Measurements from ENCODE around the gene GORASP2. TPM values are rescaled to one million over a fixed set of nuclear protein-coding genes. Genes with fewer than 3 reads are reported as not detected.

Gene GORASP2
- total RNA-seq, 1 donor from 2014 or later, result 38.8 TPM

- peaks cover 5% of the 10 kb centered on the region for H3K27me3 Mint-ChIP-seq (ENCODE audit: unreplicated experiment)
- H3K27ac Mint-ChIP-seq (ENCODE audit: unreplicated experiment), result no peak overlapping the region
- H3K4me1 Mint-ChIP-seq (ENCODE audit: low read depth, unreplicated experiment), result no peaks in the 10 kb centered on the region
- H3K9me3 Mint-ChIP-seq (ENCODE audit: unreplicated experiment), result no peaks in the 10 kb centered on the region
- TF ChIP-seq, protein P1, sequence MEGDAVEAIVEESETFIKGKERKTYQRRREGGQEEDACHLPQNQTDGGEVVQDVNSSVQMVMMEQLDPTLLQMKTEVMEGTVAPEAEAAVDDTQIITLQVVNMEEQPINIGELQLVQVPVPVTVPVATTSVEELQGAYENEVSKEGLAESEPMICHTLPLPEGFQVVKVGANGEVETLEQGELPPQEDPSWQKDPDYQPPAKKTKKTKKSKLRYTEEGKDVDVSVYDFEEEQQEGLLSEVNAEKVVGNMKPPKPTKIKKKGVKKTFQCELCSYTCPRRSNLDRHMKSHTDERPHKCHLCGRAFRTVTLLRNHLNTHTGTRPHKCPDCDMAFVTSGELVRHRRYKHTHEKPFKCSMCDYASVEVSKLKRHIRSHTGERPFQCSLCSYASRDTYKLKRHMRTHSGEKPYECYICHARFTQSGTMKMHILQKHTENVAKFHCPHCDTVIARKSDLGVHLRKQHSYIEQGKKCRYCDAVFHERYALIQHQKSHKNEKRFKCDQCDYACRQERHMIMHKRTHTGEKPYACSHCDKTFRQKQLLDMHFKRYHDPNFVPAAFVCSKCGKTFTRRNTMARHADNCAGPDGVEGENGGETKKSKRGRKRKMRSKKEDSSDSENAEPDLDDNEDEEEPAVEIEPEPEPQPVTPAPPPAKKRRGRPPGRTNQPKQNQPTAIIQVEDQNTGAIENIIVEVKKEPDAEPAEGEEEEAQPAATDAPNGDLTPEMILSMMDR (IDR thresholded peaks at IDR 0.05; ENCODE audit: partially characterized antibody, unreplicated experiment), result no peak
- no peak overlapping the region for H3K4me3 Mint-ChIP-seq (ENCODE audit: unreplicated experiment)
- H3K36me3 Mint-ChIP-seq (ENCODE audit: unreplicated experiment), result no peaks in the 10 kb centered on the region
- DNase-seq, result no peak
These were observed 36.6 kb upstream of the GORASP2 start for GRCh38 chr2:170892391-170892951.

DNA sequence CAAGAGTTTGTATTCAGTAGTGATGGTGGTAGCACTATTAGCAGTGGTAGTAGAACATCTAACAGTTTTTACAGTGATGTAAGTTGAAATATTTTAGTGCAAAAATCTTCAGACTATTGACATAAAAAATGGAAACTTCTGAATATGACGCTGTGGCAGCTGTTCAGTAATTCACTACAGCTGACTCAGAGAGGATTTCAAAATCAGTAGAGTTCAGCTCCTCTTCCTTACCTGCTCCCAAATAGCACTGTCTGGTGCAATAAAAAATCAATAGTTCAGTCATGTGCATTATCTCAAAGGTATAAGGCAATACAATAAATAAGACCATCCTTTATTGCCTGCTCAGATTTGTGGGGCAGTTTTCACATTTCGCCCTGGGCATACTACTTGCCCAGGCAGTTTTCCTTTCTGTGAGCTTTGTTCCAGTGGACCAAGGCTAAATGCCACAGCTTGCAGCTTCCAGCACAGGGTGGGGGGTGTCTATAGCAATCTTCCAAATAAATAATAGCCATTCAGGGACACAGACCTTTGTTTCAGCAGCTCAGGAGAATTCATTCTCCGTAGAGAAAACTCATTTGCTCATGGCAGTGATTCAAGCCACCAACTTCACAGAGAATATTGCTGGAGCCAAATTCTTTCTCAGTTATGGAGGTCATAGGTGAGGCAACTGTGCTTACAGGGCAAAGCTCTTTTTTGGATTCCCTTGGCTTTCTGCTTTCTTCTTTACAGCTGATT, 33.9 kb upstream of the GORASP2 start:
- no peaks in the 10 kb centered on the region for H3K4me1 Mint-ChIP-seq (ENCODE audit: low read depth, unreplicated experiment)
- DNase-seq, result no peak
- no peaks in the 10 kb centered on the region for H3K9me3 Mint-ChIP-seq (ENCODE audit: unreplicated experiment)
- H3K4me3 Mint-ChIP-seq (ENCODE audit: unreplicated experiment), result no peak overlapping the region
- no peaks in the 10 kb centered on the region for H3K36me3 Mint-ChIP-seq (ENCODE audit: unreplicated experiment)
- no peak overlapping the region for H3K27ac Mint-ChIP-seq (ENCODE audit: unreplicated experiment)
- TF ChIP-seq, protein P1 (IDR thresholded peaks at IDR 0.05; ENCODE audit: partially characterized antibody, unreplicated experiment), result no peak
- peaks cover 5% of the 10 kb centered on the region for H3K27me3 Mint-ChIP-seq (ENCODE audit: unreplicated experiment)

DNA sequence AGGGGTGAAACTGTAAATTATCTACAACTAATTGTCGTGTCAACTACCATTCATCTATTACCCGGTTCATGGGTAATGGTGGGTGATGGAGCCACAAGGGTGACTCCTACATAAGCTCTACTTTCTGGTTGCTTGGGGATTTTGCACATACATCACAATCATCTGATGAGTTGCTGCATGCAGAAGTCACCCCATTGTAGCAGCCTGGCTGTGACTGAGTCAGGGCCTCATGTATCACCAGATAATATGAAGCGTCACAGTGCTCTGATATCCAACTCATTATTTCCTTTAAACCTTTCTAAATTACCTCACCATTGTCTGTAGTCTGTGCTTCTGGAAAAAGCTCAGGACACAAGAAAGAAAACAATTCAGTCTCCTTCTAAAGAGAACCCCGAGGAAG, 32.4 kb upstream of the GORASP2 start:
- Mint-ChIP-seq H3K4me1 (ENCODE audit: low read depth, unreplicated experiment) (no peaks in the 10 kb centered on the region), H3K36me3 (ENCODE audit: unreplicated experiment) (no peaks in the 10 kb centered on the region), H3K27me3 (ENCODE audit: unreplicated experiment) (peaks cover 4% of the 10 kb centered on the region), H3K9me3 (ENCODE audit: unreplicated experiment) (no peaks in the 10 kb centered on the region), H3K27ac (ENCODE audit: unreplicated experiment) (no peak overlapping the region), H3K4me3 (ENCODE audit: unreplicated experiment) (no peak overlapping the region)
- no peak for DNase-seq
- TF ChIP-seq, protein P1 (IDR thresholded peaks at IDR 0.05; ENCODE audit: partially characterized antibody, unreplicated experiment), result no peak

- Mint-ChIP-seq H3K36me3 (ENCODE audit: unreplicated experiment) (no peaks in the 10 kb centered on the region), H3K4me3 (ENCODE audit: unreplicated experiment) (no peak overlapping the region), H3K4me1 (ENCODE audit: low read depth, unreplicated experiment) (no peaks in the 10 kb centered on the region), H3K27ac (ENCODE audit: unreplicated experiment) (no peak overlapping the region), H3K27me3 (ENCODE audit: unreplicated experiment) (peaks cover 4% of the 10 kb centered on the region), H3K9me3 (ENCODE audit: unreplicated experiment) (no peaks in the 10 kb centered on the region)
- DNase-seq, result no peak
- TF ChIP-seq, protein P1 (IDR thresholded peaks at IDR 0.05; ENCODE audit: partially characterized antibody, unreplicated experiment), result no peak
These were observed 31.9 kb upstream of the GORASP2 start for GRCh38 chr2:170897108-170897507.

GRCh38 chr2:170905864-170906263, 23.2 kb upstream of the GORASP2 start:
- Mint-ChIP-seq H3K4me3 (ENCODE audit: unreplicated experiment) (no peak overlapping the region), H3K27me3 (ENCODE audit: unreplicated experiment) (no peaks in the 10 kb centered on the region), H3K4me1 (ENCODE audit: low read depth, unreplicated experiment) (no peaks in the 10 kb centered on the region), H3K27ac (ENCODE audit: unreplicated experiment) (no peak overlapping the region), H3K36me3 (ENCODE audit: unreplicated experiment) (peaks cover 5% of the 10 kb centered on the region), H3K9me3 (ENCODE audit: unreplicated experiment) (peaks cover 6% of the 10 kb centered on the region)
- TF ChIP-seq, protein P1 (IDR thresholded peaks at IDR 0.05; ENCODE audit: partially characterized antibody, unreplicated experiment), result no peak
- DNase-seq, result no peak
